Measurements from ENCODE around the gene ZBTB7A.

Gene ZBTB7A

GRCh38 chr19:4057931-4058692, 8.6 kb downstream of the ZBTB7A start:
- DNase-seq = peak in 14 of 58 donors; percentile 24 to 85 (median 68)

GRCh38 chr19:4055209-4055552, 11.5 kb downstream of the ZBTB7A start:
- DNase-seq = no peak

- DNase-seq = no peak
Measured at GRCh38 chr19:4054441-4055208, 12.1 kb downstream of the ZBTB7A start.

GRCh38 chr19:4053423-4054324, 13.0 kb downstream of the ZBTB7A start:
- DNase-seq = no peak

GRCh38 chr19:4052993-4053422, 13.7 kb downstream of the ZBTB7A start:
- no peak for DNase-seq

GRCh38 chr19:4052114-4052992, 14.3 kb downstream of the ZBTB7A start:
- DNase-seq = peak in 26 of 58 donors; percentile 11 to 81 (median 43)

GRCh38 chr19:4051175-4052101, 15.3 kb downstream of the ZBTB7A start:
- DNase-seq = no peak

GRCh38 chr19:4049432-4049831, 17.3 kb downstream of the ZBTB7A start:
- peak in 1 of 58 donors; percentile 3 for DNase-seq

- no peak for DNase-seq
Measured at GRCh38 chr19:4046946-4047683, 19.6 kb downstream of the ZBTB7A start.

- no peak for DNase-seq
Measured at GRCh38 chr19:4046362-4046691, 20.4 kb downstream of the ZBTB7A start.

GRCh38 chr19:4045597-4046361, 20.9 kb downstream of the ZBTB7A start:
- DNase-seq = no peak

GRCh38 chr19:4044990-4045465, 21.7 kb downstream of the ZBTB7A start:
- DNase-seq = no peak

GRCh38 chr19:4043966-4044715, 22.6 kb downstream of the ZBTB7A start:
- DNase-seq = no peak

- no peak for DNase-seq
Measured at GRCh38 chr19:4043401-4043800, 23.3 kb downstream of the ZBTB7A start.

- DNase-seq = no peak
Measured at GRCh38 chr19:4042731-4043082, 24.0 kb downstream of the ZBTB7A start.

- DNase-seq = no peak
Measured at GRCh38 chr19:4042064-4042730, 24.5 kb downstream of the ZBTB7A start.

All from anterior cingulate cortex (tissue), 58 donors.